Prostate gland (tissue), 2 donors: ENCODE measurements around the gene CCDC191.

Source experiments
- CTCF ChIP-seq, 4 experiments: fragments of 200-600 bp in 2 of 4; fragments of 450-650 bp in 2 of 4; sonication (generic) in 2 of 4; IDR thresholded peaks; 1 replicate in 3 of 4; 2 replicates in 1 of 4; pipeline ENCODE4 v1.5.1; 2016 to 2019; ENCODE audit warnings: antibody characterized with exemption in 4 of 4, mild to moderate bottlenecking in 2 of 4, moderate library complexity in 2 of 4
- POLR2A ChIP-seq: fragments of 450-650 bp; IDR thresholded peaks from one replicate; pipeline ENCODE4 v1.6.1; 2016; ENCODE audit warnings: antibody characterized with exemption, mild to moderate bottlenecking

GRCh38 chr3:113953677-113954076 lies 102.6 kb downstream of the CCDC191 start:
- no peak for TF ChIP-seq CTCF (IDR thresholded peaks at IDR 0.05)
- TF ChIP-seq POLR2A, result no peak
